Right atrium auricular region (tissue), 2 donors: ENCODE measurements around the gene COL4A2. TPM values are rescaled to one million over a fixed set of nuclear protein-coding genes. Genes with fewer than 3 reads are reported as not detected.

Experiments
- DNase-seq: peaks from one replicate; pipeline ENCODE4 v3.0.0-alpha.2; 2019; ENCODE audit warnings: low spot score
- H3K27ac ChIP-seq, 2 donors: fragments of 200-600 bp; sonication (generic); 1 replicate in 1 of 2; 2 replicates in 1 of 2; pipeline ENCODE4 v1.5.1; 2016 to 2019
- H3K27me3 ChIP-seq, 2 donors: fragments of 200-600 bp; sonication (generic); one replicate each; pipeline versions ENCODE4 v1.5.1 to v1.6.0; 2017 to 2019
- H3K36me3 ChIP-seq: fragments of 200-600 bp; sonication (generic); one replicate; pipeline ENCODE4 v1.5.1; 2016
- H3K4me1 ChIP-seq, 2 donors: fragments of 200-600 bp; sonication (generic); one replicate each; pipeline versions ENCODE4 v1.5.1 to v1.6.0; 2017 to 2019
- H3K4me3 ChIP-seq, 2 donors: fragments of 200-600 bp; sonication (generic); 1 replicate in 1 of 2; 2 replicates in 1 of 2; pipeline ENCODE4 v1.5.1; 2017 to 2019; ENCODE audit warnings: mild to moderate bottlenecking in 1 of 2, moderate library complexity in 1 of 2
- H3K9me3 ChIP-seq, 2 donors: fragments of 200-600 bp; sonication (generic); one replicate each; pipeline ENCODE4 v1.5.1; 2019
- microRNA-seq, 2 donors: library from miRNA; unstranded; fragments of <30 nt; microRNA quantifications; one replicate each; pipeline ENCODE4, GENCODE V29; 2016 to 2017; ENCODE audit warnings: borderline number of aligned reads in 2 of 2, borderline replicate concordance in 1 of 2
- total RNA-seq, 2 donors: library from RNA; depleted of rRNA; stranded (reverse); fragments of >200 nt; gene quantifications; one replicate each; pipeline ENCODE4 v1.1.0, GENCODE V29; 2016
- TF ChIP-seq, protein P1 (sequence below), 2 donors: fragments of 200-600 bp; sonication (generic); IDR thresholded peaks; one replicate each; pipeline ENCODE4 v1.5.1; 2019; ENCODE audit warnings: antibody characterized with exemption in 2 of 2

COL4A2 gene
- total RNA-seq, 2 donors from 2014 or later, result 141 to 153 TPM

DNA sequence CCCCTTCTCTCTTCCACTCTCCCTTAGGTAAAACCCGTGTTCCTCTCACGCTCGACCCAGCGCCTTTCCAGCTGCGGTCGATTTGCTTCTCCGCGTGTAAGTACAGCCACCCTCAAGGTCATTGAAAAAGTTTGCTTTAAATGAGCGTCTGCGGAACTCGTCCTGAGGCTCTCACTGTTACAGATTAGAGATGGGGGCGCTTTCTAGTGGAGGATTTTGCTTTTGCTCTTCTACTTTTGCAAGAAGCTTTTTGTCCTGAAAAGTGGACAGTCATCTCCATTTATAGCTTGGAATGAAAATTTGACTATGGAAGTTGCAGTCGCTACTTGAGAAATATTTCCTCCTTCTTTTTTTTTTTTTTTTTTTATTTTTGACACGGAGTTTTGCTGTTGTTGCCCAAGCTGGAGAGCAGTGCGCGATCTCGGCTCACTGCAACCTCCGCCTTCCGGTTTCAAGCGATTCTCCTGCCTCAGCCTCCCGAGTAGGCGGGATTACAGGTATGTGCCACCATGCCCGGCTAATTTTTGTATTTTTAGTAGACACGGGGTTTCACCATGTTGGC, 255.0 kb downstream of the COL4A2 start:
- DNase-seq, result no peak
- H3K27me3 ChIP-seq, result no peaks in the 10 kb centered on the region

More for the DNA sequence above, 255.0 kb downstream of the COL4A2 start:
- H3K9me3 ChIP-seq, result no peaks in the 10 kb centered on the region
- H3K4me3 ChIP-seq, result peak overlapping the region; percentile 78
- TF ChIP-seq, protein P1, sequence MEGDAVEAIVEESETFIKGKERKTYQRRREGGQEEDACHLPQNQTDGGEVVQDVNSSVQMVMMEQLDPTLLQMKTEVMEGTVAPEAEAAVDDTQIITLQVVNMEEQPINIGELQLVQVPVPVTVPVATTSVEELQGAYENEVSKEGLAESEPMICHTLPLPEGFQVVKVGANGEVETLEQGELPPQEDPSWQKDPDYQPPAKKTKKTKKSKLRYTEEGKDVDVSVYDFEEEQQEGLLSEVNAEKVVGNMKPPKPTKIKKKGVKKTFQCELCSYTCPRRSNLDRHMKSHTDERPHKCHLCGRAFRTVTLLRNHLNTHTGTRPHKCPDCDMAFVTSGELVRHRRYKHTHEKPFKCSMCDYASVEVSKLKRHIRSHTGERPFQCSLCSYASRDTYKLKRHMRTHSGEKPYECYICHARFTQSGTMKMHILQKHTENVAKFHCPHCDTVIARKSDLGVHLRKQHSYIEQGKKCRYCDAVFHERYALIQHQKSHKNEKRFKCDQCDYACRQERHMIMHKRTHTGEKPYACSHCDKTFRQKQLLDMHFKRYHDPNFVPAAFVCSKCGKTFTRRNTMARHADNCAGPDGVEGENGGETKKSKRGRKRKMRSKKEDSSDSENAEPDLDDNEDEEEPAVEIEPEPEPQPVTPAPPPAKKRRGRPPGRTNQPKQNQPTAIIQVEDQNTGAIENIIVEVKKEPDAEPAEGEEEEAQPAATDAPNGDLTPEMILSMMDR (IDR thresholded peaks at IDR 0.05), result no peak
- H3K36me3 ChIP-seq, result no peaks in the 10 kb centered on the region
- peak overlapping the region; percentile 92 to 95 for H3K27ac ChIP-seq
- H3K4me1 ChIP-seq, result peaks cover 0 to 24% of the 10 kb centered on the region in 2 donors

Small RNA genes within 50 kb of the gene (microRNA-seq; reads per million reads assigned to microRNA genes)
- 0 reads per million in 2 donors for gene MIR8073

Other genes starting within 250 kb of the COL4A2 start
- gene COL4A1, start 127 bp upstream of the COL4A2 start, total RNA-seq, result 100 to 1,000 TPM; 140 to 201 TPM